ENCODE results near the gene PROCR.
"Not testable (repeated sequence)": the region's sequence is repeated elsewhere in the genome, so short reads cannot be mapped to it uniquely, and the experiment has no call there.

PROCR gene

DNA sequence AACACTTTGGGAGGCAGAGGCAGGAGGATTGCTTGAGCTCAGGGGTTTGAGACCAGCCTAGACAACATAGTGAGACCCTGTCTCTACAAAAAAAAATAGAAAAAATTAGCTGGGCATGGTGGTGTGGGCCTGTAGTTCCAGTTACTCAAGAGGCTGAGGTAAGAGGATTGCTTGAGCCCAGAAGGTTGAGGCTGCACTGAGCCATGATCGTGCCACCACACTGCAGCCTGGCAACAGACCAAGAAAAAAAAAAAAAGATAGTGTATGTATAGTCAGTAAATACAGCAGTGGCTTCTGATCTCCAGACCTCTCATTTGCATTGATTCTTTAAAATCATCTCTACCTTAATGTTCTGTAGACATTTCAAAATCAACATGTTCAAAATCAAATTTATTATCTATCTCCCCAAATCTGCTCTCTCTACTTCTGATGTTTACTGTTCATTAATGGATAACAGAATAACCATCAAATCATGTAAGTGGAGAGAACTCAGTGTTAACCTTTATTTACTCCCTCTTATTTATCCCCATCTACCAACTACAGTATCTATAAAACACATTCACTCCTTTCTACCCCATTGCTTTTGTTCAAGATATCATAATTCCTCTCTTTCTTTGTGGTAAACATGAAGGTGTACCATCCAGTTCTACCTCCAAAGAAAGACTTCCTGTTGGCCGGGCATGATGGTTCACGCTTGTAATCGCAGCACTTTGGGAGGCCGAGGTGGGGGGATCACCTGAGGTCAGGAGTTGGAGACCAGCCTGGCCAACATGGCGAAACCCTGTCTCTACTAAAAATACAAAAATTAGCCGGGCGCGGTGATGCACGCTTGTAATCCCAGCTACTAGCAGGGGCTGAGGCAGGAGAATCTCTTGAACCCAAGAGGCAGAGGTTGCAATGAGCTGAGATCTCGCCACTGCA is 7.7 kb downstream of the PROCR start:
- Histone ChIP-seq H3K27me3 (ENCODE audit: control insufficient read depth in 1 of 2, insufficient read depth in 2 of 2, low read length in 2 of 2) (no peaks in the 10 kb centered on the region), H3K9me3 (ENCODE audit: control insufficient read depth in 2 of 2, low read length in 2 of 2) (no peaks in the 10 kb centered on the region), H3K27ac (ENCODE audit: low read length) (no peak overlapping the region), H3K4me3 (ENCODE audit: low read length in 2 of 2) (no peak overlapping the region), H3K4me1 (ENCODE audit: control insufficient read depth, insufficient read depth, low read length) (no peaks in the 10 kb centered on the region), H3K36me3 (ENCODE audit: control insufficient read depth in 2 of 2, insufficient read depth in 2 of 2, low read length in 2 of 2) (peaks cover 0 to 5% of the 10 kb centered on the region in 2 donors), H3K9ac (ENCODE audit: low read length in 2 of 2) (no peak overlapping the region)

DNA sequence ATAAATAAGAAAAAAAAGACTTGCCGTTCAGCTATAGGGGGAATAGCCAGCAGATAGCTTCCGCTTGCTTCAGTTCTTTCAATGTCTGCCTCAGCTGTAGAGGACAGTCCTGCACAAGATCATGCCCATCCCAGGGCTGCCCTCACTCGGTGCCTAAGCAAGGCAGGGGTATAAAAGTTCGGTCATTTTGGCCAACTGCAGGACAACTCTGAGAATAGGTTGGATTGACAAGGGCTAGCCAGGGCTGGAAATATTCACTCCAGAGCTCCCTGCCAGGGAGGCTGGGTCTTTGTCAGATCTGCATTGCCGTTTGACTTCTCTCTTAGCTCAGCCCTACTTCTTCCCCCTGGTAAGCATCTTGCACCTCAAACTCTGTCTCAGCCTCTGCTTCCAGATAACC is 8.4 kb downstream of the PROCR start:
- Histone ChIP-seq H3K9me3 (ENCODE audit: control insufficient read depth in 2 of 2, low read length in 2 of 2) (no peaks in the 10 kb centered on the region), H3K4me1 (ENCODE audit: control insufficient read depth, insufficient read depth, low read length) (no peaks in the 10 kb centered on the region), H3K27me3 (ENCODE audit: control insufficient read depth in 1 of 2, insufficient read depth in 2 of 2, low read length in 2 of 2) (no peaks in the 10 kb centered on the region), H3K36me3 (ENCODE audit: control insufficient read depth in 2 of 2, insufficient read depth in 2 of 2, low read length in 2 of 2) (peaks cover 0 to 5% of the 10 kb centered on the region in 2 donors), H3K4me3 (ENCODE audit: low read length in 2 of 2) (no peak overlapping the region), H3K27ac (ENCODE audit: low read length) (no peak overlapping the region), H3K9ac (ENCODE audit: low read length in 2 of 2) (no peak overlapping the region)

DNA sequence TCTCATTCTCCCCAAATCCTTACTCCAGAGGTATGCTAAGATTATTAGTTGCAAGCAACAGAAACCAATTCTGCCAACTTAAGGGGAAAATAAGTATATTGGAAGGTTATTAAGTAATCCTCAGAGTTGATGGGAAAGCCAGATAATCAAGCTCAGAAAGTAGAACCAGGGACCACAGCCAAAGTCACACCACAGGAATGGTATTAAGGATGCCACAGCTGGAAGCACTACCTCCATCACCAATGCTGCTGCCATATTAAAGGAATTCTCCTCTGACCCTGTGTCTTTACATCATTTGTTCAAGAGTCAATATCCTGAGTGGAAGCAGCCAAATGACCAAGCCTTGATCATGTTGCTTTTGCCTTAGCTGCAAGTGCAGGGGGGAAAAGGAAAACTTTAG is 9.9 kb downstream of the PROCR start:
- Histone ChIP-seq H3K27me3 (ENCODE audit: control insufficient read depth in 1 of 2, insufficient read depth in 2 of 2, low read length in 2 of 2) (no peaks in the 10 kb centered on the region), H3K4me1 (ENCODE audit: control insufficient read depth, insufficient read depth, low read length) (no peaks in the 10 kb centered on the region), H3K9me3 (ENCODE audit: control insufficient read depth in 2 of 2, low read length in 2 of 2) (no peaks in the 10 kb centered on the region), H3K9ac (ENCODE audit: low read length in 2 of 2) (no peak overlapping the region), H3K4me3 (ENCODE audit: low read length in 2 of 2) (no peak overlapping the region), H3K27ac (ENCODE audit: low read length) (no peak overlapping the region), H3K36me3 (ENCODE audit: control insufficient read depth in 2 of 2, insufficient read depth in 2 of 2, low read length in 2 of 2) (no peaks in the 10 kb centered on the region)

DNA sequence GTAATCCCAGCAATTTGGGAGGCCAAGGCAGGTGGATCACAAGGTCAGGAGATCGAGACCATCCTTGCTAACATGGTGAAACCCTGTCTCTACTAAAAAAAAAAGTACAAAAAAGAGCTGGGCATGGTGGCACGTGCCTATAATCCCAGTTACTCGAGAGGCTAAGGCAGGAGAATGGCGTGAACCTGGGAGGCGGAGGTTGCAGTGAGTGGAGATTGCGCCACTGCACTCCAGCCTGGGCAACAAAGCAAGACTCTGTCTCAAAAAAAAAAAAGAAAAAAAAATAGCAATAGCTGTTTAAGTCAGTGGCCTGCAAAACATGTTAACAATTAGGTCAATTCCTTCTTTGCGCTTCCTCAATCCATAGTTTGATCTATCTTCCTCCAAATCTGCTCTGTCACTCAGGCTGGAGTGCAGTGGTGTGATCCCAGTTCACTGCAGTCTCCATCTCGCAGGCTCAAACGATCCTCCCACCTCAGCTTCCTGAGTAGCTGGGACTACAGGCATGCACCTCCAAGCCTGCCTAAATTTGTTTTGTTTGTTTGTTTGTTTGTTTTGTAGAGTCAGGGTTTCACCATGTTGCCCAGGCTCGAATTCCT is 14.9 kb downstream of the PROCR start:
- H3K27me3 ChIP-seq (ENCODE audit: control insufficient read depth in 1 of 2, insufficient read depth in 2 of 2, low read length in 2 of 2); H3K4me3 ChIP-seq (ENCODE audit: low read length in 2 of 2); H3K9ac ChIP-seq (ENCODE audit: low read length in 2 of 2): not testable (repeated sequence)

DNA sequence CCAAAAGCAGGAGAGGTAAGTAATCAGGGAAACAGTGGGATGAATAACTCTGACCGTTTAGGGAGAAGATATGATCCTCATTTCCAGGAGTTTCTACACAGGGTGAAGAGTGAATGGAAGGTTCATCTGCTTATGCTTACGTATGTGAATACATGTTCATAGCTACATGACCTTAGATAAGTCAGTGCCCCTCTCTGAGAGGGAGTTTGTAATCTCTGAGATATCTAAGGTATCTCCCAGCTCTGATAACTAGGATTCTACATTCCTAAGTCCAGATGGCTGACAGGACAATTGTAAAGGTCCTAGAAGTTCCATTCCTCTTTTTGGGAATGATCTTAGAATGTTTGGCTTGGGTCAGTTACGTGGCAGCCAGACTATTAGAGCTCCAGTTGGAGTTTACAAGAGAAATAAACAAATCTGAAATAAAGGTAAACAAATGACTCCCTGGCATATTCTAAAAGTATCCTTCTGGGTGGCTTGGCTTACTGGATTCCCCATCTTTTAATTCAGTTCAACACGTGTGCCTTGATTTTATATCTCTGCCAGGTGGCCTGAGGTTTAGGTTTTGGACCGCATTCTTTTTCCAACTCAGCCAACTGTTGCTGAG is 15.8 kb downstream of the PROCR start:
- Histone ChIP-seq H3K9ac (ENCODE audit: low read length in 2 of 2) (no peak overlapping the region), H3K4me1 (ENCODE audit: control insufficient read depth, insufficient read depth, low read length) (peaks cover 14% of the 10 kb centered on the region), H3K27ac (ENCODE audit: low read length) (peak overlapping the region; percentile 3), H3K36me3 (ENCODE audit: control insufficient read depth in 2 of 2, insufficient read depth in 2 of 2, low read length in 2 of 2) (no peaks in the 10 kb centered on the region), H3K9me3 (ENCODE audit: control insufficient read depth in 2 of 2, low read length in 2 of 2) (no peaks in the 10 kb centered on the region), H3K4me3 (ENCODE audit: low read length in 2 of 2) (no peak overlapping the region), H3K27me3 (ENCODE audit: control insufficient read depth in 1 of 2, insufficient read depth in 2 of 2, low read length in 2 of 2) (no peaks in the 10 kb centered on the region)

More for the DNA sequence above, 14.9 kb downstream of the PROCR start:
- H3K9me3 ChIP-seq (ENCODE audit: control insufficient read depth in 2 of 2, low read length in 2 of 2); H3K36me3 ChIP-seq (ENCODE audit: control insufficient read depth in 2 of 2, insufficient read depth in 2 of 2, low read length in 2 of 2); H3K27ac ChIP-seq (ENCODE audit: low read length): not testable (repeated sequence)
- peaks cover 11% of the 10 kb centered on the region for H3K4me1 ChIP-seq (ENCODE audit: control insufficient read depth, insufficient read depth, low read length)

DNA sequence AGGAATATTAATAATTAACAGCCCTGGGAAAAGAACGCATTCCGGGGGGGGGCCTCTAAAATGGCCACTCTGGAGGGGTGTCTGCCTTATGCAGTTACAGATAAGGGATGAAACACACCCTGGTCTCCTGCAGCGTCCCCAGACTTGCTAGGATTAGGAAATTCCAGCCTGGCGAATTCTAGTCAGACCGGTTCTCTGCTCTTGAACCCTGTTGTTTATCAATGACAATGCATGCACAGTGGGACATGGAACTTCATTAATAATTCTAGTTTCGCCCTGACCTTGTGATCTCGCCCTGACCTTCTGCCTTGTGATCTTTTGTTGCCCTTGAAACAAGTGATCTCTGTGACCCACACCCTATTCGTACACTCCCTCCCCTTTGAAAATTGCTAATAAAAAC is 17.4 kb downstream of the PROCR start:
- H3K27ac ChIP-seq (ENCODE audit: low read length); H3K4me3 ChIP-seq (ENCODE audit: low read length in 2 of 2); H3K9ac ChIP-seq (ENCODE audit: low read length in 2 of 2); H3K27me3 ChIP-seq (ENCODE audit: control insufficient read depth in 1 of 2, insufficient read depth in 2 of 2, low read length in 2 of 2); H3K36me3 ChIP-seq (ENCODE audit: control insufficient read depth in 2 of 2, insufficient read depth in 2 of 2, low read length in 2 of 2); H3K9me3 ChIP-seq (ENCODE audit: control insufficient read depth in 2 of 2, low read length in 2 of 2): not testable (repeated sequence)
- peaks cover 14% of the 10 kb centered on the region for H3K4me1 ChIP-seq (ENCODE audit: control insufficient read depth, insufficient read depth, low read length)

DNA sequence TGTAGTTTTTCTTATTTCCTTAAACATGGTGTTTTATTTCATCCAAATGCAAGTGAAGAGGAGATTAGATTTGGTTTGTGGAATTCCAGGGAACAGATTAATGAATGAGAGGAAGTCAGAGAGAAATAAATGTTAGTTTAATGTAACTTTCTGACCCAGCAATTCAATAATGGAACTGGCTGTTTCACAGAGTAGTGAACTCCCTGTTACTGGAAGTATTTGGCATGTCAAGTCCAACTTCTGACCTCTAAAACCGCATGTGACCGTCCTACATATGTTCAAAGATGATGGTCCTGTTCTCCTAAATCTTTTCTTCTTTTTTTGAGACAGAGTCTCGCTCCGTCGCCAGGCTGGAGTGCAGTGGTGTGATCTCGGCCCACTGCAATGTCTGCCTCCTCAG is 18.7 kb downstream of the PROCR start:
- H3K9me3 ChIP-seq (ENCODE audit: control insufficient read depth in 2 of 2, low read length in 2 of 2) = no peaks in the 10 kb centered on the region
- H3K4me1 ChIP-seq (ENCODE audit: control insufficient read depth, insufficient read depth, low read length) = peaks cover 14% of the 10 kb centered on the region
- no peak overlapping the region for H3K4me3 ChIP-seq (ENCODE audit: low read length in 2 of 2)
- H3K27ac ChIP-seq (ENCODE audit: low read length) = no peak overlapping the region
- H3K36me3 ChIP-seq (ENCODE audit: control insufficient read depth in 2 of 2, insufficient read depth in 2 of 2, low read length in 2 of 2) = no peaks in the 10 kb centered on the region
- no peak overlapping the region for H3K9ac ChIP-seq (ENCODE audit: low read length in 2 of 2)
- H3K27me3 ChIP-seq (ENCODE audit: control insufficient read depth in 1 of 2, insufficient read depth in 2 of 2, low read length in 2 of 2) = no peaks in the 10 kb centered on the region

DNA sequence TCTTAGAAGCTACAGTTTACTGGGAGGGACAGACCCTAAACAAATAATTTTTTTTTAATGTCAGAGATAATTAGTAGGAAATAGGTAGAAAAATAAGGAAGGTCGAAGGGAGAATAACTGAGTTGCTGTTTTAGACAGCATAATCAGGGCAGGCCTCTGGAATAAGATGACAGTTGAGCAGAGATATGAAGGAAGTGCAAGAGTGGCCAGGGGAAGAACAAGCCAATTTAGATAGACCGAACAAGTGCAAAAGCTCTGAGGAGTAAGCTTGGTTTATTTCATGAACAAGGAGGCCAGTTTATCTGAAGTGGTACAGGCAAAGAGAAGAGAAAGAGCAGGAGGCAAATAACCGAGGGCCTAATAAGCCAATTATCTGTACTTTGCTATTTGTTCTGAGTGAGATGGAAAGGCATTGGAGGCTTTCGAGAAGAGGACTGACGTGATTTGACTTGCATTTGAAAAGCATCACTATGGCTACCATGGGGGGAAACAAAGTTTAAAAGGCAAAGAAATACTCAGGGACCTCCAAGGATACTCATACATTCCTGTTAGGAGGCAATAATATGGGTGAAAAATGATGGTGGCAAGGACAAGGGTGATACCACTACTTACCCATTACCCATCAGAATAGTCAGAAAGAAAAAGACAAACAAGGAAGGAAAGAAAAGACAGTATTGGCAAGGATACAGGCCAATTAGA is 19.7 kb downstream of the PROCR start:
- H3K27ac ChIP-seq (ENCODE audit: low read length) = no peak overlapping the region
- H3K4me3 ChIP-seq (ENCODE audit: low read length in 2 of 2) = no peak overlapping the region
- H3K4me1 ChIP-seq (ENCODE audit: control insufficient read depth, insufficient read depth, low read length) = peaks cover 14% of the 10 kb centered on the region
- no peak overlapping the region for H3K9ac ChIP-seq (ENCODE audit: low read length in 2 of 2)
- H3K36me3 ChIP-seq (ENCODE audit: control insufficient read depth in 2 of 2, insufficient read depth in 2 of 2, low read length in 2 of 2) = no peaks in the 10 kb centered on the region
- H3K9me3 ChIP-seq (ENCODE audit: control insufficient read depth in 2 of 2, low read length in 2 of 2) = peaks cover 0 to 4% of the 10 kb centered on the region in 2 donors
- H3K27me3 ChIP-seq (ENCODE audit: control insufficient read depth in 1 of 2, insufficient read depth in 2 of 2, low read length in 2 of 2) = no peaks in the 10 kb centered on the region

DNA sequence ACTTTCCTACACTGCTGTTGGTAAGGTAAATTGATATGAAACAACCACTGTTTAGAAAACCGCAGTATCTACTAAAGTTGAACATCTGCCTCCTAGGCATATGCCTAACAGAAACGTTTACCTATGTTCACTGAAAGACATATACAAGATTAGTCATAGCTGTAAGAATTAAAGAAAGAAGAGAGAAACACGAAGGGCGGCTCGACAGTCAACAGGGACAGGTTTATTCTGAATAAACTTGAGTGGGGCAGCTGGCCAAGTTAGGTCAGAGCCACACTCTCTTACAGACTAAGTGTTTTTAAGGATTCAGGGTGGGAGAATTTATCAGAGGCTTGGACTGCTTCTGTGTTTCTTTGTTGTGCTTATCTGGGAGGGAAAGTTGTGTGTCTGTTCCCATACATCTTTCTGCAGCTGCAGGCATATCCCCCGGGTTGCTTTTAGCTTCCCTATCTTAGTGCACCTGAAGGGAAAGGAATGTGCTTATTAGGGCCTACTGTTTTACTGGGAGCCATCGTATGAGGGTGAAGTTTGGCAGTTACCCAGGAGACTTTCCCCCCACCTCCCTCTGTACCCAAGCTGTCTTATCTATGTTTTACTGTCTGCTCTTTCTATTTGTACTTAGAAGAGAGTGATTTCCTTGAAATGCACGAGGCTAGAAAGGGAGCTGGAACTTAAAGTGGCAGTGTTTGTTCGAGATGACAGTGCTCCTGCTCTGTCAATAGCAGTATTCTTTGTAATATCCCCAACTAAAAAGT is 20.4 kb downstream of the PROCR start:
- H3K9me3 ChIP-seq (ENCODE audit: control insufficient read depth in 2 of 2, low read length in 2 of 2) = peaks cover 0 to 4% of the 10 kb centered on the region in 2 donors
- H3K9ac ChIP-seq (ENCODE audit: low read length in 2 of 2) = no peak overlapping the region
- no peaks in the 10 kb centered on the region for H3K36me3 ChIP-seq (ENCODE audit: control insufficient read depth in 2 of 2, insufficient read depth in 2 of 2, low read length in 2 of 2)
- no peak overlapping the region for H3K4me3 ChIP-seq (ENCODE audit: low read length in 2 of 2)
- H3K4me1 ChIP-seq (ENCODE audit: control insufficient read depth, insufficient read depth, low read length) = peaks cover 14% of the 10 kb centered on the region
- no peaks in the 10 kb centered on the region for H3K27me3 ChIP-seq (ENCODE audit: control insufficient read depth in 1 of 2, insufficient read depth in 2 of 2, low read length in 2 of 2)
- no peak overlapping the region for H3K27ac ChIP-seq (ENCODE audit: low read length)

Measured in stomach smooth muscle (tissue), 2 donors.